Measurements from ENCODE around the gene METTL16.
"Not testable (repeated sequence)": the region's sequence is repeated elsewhere in the genome, so short reads cannot be mapped to it uniquely, and the experiment has no call there.

METTL16 gene

DNA sequence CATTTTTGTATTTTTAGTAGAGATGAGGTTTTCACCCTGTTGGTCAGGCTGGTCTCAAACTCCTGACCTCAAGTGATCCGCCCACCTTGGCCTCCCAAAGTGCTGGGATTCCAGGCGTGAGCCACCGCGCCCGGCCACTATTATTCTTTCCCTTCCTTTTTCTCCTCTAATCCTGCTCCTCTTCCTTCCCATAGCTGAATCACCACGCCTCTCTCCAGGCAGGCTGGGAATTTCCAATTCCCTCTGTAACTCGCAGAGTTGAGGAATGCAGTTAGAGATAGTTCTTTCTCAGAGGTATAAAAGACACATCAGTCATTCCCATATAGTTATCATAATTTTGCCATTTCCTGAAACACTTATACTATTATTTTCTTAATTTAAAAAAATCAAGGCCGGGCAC is 11.2 kb downstream of the METTL16 start:
- DNase-seq: no peak

- DNase-seq: not testable (repeated sequence)
Measured at GRCh38 chr17:2489286-2489685, 22.4 kb downstream of the METTL16 start.

DNA sequence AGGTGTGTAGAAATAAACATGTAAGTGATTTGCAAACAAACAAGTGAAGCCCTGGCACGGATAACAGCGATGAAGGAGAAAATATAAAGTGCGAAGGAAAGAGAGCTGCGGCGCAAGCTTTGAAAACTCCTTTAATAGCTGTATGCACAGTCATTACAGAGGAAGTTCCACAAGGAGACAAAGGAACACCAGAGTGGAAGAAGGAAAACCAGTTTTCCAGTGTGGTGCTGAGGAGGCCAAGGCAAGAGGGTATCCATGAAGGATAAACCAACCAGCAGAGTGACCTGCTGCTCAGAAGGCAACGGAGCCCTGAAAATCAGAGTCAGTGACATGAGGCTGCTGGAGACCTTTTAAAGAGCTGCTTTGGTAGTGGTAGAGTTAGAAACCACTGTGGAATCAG is 24.4 kb downstream of the METTL16 start:
- DNase-seq: no peak

GRCh38 chr17:2486709-2487108 is 25.0 kb downstream of the METTL16 start:
- not testable (repeated sequence) for DNase-seq

GRCh38 chr17:2485970-2486369 is 25.7 kb downstream of the METTL16 start:
- DNase-seq: no peak

DNA sequence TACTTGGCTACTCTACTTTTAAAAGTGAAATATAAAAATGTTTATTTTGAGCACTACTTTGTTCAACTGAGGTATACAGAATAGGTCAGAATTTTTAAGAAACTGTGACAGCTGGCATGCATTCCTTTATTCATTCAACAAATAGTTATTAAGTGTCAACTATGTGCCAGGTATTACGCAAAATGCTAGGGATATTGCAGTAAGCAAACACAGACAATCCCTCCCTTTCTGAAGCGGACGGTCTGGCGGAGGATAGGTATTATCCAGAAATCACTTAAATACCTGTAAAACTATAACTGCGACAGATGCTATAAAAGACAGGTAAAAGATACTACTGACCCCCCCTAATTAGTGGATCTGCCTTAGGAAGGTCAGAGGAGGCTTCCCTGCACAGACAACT is 26.1 kb downstream of the METTL16 start:
- no peak for DNase-seq

- DNase-seq: no peak
Measured at GRCh38 chr17:2484876-2485275, 26.8 kb downstream of the METTL16 start.

DNA sequence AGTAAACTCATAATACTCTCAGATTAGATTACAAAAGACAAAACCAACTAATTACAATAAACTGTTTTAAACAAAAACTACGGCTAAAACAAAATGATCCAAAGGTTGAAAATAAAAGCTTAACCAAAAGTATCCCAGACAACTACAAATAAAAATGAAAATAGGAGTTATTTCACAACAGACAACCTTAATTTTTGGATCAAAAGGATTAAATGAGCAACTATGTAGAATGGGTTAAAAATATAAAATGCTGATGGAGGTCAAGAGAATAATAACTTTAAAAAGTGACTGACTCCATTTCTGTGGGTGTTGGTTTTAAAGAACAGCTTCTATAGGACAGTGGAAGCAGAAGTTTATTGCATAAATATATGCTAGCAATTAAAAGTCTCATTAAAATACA is 28.6 kb downstream of the METTL16 start:
- no peak for DNase-seq

GRCh38 chr17:2482218-2482617 is 29.5 kb downstream of the METTL16 start:
- DNase-seq: no peak

GRCh38 chr17:2481760-2482159 is 29.9 kb downstream of the METTL16 start:
- no peak for DNase-seq

DNA sequence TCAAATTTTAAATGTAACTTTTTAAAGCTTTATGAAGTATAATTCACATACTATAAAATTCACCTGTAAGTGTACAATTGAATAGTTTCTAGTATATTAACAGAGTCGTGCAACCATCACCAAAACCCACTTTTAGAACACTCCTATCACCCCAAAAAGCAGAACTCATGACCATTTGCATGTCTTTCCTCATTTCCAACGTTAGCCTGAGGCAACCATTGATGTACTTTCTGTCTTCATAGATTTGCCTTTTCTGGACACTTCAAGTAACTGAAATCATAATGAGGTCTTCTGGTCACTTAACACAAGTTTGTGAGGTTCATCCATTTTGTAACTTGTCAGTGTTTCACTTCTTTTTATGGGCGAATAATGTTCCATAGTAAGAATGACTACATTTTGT is 33.2 kb downstream of the METTL16 start:
- DNase-seq: no peak

DNA sequence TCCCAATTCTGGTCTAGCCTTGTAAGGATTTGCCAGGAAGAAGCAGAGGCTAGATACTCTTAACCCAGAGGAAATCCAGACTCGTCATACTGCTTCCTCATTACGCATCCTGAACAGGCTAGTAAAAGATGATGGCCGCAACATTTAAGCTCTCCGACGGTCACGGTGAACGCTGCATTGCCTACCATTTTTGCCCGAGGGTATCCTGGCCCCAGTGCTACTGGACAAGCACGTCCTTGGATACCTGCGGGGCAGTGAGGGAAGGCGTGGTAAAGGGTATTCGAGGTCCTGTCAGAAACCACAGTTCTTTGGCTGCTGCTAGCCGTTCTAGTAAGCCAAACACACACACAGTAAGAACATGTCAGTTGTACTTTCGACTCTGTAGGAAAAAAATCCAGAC is 36.6 kb downstream of the METTL16 start:
- DNase-seq: no peak

DNA sequence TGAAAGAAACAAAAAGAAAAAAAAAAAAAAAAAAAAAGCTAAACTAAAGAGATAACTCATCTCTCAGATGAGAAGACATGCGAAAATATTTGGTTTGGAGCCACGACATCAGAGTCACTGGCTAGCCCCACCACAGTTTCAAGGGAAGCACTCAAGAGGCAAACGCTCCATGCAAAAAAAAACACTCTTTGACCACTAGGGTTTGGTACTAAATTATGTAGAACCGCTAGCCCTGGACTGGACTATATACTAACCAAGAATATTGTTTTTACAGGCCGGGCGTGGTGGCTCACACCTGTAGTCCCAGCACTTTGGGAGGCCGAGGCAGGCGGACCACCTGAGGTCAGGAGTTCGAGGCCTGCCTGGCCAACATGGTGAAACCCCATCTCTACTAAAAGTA is 37.3 kb downstream of the METTL16 start:
- no peak for DNase-seq

DNA sequence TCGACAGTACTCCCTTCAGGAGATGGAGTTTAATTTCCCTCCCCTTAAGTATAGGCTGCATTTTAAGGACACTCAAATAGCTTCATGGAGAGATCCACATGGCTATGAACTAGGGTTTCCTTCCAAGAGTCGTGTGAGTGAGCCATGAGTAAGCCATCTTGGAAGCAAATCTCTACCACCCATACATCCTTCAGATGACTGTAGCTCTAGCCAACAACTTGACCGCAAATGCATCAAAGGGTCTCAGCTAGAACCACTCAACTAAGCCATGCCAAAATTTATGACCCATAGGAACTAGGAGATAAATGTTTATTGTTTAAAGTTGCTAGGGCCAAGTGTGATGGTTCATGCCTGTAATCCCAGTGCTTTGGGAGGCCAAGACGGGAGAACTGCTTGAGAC is 43.4 kb downstream of the METTL16 start:
- DNase-seq: no peak

- DNase-seq: no peak
Measured at GRCh38 chr17:2466931-2467330, 44.8 kb downstream of the METTL16 start.

DNA sequence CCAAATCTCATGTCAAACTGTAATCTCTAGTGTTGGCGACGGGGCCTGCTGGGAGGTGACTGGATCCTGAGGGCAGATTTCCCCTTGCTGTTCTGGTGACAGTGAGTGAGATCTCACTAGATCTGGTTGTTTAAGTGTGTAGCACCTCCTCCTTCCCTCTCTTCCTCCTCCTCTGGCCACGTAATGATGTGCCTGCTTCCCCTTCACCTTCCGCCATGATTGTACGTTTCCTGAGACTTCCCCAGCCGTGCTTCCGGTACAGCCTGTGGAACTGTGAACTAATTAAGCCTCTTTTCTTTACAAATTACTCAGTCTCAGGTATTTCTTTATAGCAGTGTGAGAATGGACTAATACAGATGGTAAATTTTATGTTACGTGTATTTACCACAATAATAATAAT is 49.2 kb downstream of the METTL16 start:
- no peak for DNase-seq

- DNase-seq: no peak
Measured at GRCh38 chr17:2459917-2460271, 51.8 kb downstream of the METTL16 start.

DNA sequence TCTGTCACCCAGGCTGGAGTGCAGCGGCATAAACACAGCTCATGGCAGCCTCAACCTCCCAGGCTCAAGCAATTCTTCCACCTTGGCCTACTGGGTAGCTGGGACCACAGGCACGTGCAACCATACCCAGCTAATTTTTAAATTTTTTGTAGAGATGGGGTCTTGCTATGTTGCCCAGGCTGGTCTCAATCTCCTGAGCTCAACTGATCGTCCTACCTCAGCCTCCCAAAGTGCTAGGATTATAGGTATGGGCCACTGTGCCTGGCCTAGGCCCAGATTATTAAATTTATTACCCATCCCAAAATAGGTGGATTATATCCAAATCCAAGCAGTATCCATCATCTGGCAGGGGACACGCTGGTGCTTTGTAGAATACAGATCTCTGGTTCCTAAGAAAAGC is 53.8 kb downstream of the METTL16 start:
- DNase-seq: no peak

- no peak for DNase-seq
Measured at GRCh38 chr17:2456475-2456874, 55.2 kb downstream of the METTL16 start.

DNA sequence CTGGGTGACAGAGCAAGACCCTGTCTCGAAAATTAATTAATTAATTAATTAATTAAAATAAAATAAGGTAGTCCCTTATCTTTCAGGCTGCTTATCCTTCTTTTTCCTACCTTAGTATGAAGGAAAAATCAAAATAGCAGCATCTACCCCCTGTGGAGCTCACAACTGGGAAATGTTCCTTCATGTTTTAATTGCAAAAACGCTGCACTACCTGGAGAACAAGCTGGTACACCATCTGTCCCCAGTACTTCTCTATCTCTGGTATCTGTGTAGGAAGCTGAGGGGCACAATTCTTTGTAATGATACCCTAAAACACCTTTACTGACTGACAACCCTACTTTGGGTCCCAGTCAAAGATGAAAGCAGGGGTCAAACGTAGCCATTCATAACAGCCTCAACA is 55.7 kb downstream of the METTL16 start:
- no peak for DNase-seq

GRCh38 chr17:2453866-2454265 is 57.8 kb downstream of the METTL16 start:
- no peak for DNase-seq

- no peak for DNase-seq
Measured at GRCh38 chr17:2453325-2453724, 58.4 kb downstream of the METTL16 start.

DNA sequence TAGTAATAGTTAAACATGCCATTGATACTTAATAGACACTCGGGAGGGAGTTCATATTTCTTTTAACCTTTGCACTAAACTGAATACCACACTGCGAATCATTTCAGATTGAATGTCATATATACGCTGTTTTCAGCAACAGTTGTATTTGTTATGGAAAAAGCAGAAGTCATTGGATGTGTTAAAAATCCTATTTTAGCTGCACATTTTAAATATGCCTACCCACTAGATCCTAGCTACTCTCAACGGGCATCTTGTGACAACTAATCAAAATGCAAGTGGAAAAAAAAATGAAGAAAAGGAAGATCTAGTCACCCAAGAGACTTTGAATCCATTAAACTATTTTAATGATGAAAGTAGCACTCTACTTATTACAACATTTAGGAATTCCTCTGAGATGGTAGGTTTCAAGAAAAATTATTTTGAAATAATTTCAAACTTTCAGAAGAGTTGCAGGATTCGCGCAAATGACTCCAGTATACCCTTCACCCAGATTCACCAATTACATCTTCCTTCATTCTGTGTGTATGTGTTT is 59.4 kb downstream of the METTL16 start:
- no peak for DNase-seq

GRCh38 chr17:2450016-2450650 is 61.6 kb downstream of the METTL16 start:
- DNase-seq: no peak

DNA sequence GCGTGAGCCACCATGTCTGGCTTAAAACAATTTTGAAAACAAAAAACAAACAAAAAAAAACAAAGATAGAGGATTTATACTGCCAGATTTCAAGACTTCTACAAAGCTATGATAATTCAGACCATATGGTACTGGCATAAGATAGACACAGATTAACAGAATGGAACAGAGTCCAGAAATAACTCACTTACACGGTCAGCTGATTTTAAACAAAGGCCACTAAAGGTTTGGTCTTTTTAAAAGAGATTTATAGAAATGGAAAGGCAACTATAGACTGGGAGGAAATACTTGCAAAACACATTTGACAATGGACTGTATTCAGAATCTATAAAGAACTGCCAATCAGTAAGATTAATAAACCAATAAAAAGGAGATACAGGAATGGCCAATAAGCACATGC is 62.2 kb downstream of the METTL16 start:
- DNase-seq: no peak

DNA sequence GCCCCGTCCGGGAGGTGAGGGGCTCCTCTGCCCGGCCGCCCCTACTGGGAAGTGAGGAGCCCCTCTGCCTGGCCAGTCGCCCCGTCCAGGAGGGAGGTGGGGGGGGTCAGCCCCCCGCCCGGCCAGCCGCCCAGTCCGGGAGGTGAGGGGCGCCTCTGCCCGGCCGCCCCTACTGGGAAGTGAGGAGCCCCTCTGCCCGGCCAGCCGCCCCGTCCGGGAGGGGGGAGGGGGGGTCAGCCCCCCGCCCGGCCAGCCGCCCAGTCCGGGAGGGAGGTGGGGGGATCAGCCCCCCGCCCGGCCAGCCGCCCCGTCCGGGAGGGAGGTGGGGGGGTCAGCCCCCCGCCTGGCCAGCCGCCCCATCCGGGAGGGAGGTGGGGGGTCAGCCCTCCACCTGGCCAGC is 64.2 kb downstream of the METTL16 start:
- not testable (repeated sequence) for DNase-seq
